CD4-positive, alpha-beta T cell treated with Interleukin-6 at 100 ng/mL for 8 hours (primary cell): ENCODE results near the gene GALC.

ENCODE experiments used
- DNase-seq: peaks from one replicate; pipeline ENCODE4 v3.0.0-alpha.2; 2020; ENCODE audit warnings: mixed read lengths, low spot score

GALC gene

DNA sequence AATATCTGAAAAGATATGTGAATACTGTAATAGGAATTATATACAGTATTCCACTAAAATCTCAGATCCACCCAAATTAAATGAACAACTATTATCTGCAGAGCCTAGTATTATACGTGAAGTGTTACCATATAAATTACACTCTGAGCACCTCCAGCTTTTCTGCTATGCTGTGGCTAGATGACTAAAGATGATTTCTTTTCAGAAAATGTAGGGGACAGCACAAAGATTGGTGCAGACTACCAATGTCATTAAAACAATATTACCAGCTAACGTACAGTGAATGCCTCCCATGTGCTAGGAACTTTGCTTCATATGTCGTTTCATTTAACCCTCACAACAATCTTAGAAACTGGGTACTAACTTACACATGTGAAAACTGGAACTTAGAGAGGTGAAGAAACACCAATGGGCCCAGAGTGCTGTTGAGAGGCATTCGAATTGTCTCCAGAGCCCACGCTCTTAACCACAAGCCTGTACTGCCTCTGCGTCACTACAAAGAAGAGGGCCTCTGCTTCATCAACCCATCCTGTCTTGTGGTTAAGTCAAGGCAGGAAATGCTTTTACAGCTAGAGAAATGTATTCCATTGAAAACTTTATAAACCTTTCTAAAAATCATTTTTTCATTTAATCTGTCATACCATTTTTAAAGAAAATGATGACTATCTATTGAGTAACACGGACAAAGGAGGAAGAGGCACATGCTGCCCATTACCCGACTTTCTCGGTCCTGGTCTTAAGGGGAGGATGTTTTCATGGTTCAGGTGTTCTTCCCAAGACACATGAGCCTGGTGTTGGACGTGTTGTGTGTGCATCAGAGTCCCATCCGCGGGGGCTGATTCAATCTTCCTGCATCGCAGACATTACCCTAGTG lies 13.2 kb upstream of the GALC start:
- peak; percentile 81 for DNase-seq

DNA sequence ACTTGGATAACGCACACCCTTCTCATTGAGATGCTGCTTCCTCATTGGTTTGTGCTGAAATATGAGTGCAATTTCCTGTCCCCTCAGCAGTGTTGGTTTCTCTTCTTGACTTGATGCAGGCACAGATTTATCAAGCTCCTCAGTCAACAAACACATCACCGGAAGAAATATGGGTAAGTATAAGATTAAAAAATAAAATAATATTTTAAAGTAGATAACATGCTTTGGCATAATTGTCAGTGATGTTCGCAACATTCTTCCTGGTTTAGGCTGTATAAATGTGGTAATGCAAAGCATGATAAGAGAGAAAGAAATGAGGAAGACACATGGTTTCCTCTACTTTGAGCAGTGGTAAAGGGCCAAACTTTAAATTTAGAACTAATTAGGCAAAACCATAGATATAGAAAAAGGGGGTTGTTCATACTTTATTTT lies 12.1 kb upstream of the GALC start, which contains the start of gene GPR65:
TSS of gene GPR65 (plus strand) at position 86 of the 432 bp plus-strand sequence. CDS start 5,713 bp downstream, outside the sequence.
- DNase-seq = peak; percentile 70

DNA sequence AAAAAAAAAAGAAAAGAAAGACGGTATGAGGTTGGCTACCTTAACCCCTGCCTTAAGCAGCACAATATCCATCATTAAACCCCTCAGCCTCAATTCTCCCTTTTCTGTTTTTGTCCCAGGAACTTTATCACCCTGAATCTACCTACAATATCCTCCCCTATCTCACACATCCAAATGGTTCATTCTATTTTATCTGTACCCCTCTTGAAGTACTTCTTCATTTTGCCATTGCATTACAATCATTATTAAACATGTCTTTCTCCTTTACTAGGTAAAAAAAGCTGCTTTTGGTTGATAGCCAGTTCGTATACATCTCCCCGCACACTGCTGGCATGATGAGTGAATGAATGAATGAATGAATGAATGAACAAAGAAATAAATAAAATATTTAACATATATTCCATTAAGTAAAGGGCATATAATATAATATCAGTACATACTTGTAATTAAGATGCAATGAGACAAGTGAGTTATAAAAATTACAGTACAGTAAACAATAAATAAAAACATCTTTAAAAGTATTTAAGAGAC lies 11.6 kb upstream of the GALC start:
- no peak for DNase-seq

DNA sequence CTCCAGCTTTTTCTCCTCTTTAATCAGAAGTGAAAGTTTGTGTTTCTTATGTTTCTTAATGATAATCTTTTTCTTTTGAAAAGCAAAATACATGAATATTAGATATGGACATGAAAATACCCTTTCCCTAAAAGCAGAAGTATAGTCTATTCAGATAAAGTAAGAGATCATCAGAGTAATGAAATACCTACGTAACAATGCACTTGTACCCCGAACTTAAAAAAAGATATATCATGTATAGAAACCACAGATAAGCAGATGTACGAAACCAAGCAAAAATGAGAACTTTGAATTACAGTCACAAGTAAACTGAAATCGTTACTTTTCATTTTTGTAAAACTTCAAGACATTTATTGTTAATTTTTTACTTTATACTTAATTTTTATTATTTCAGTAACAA lies 10.4 kb upstream of the GALC start:
- no peak for DNase-seq

DNA sequence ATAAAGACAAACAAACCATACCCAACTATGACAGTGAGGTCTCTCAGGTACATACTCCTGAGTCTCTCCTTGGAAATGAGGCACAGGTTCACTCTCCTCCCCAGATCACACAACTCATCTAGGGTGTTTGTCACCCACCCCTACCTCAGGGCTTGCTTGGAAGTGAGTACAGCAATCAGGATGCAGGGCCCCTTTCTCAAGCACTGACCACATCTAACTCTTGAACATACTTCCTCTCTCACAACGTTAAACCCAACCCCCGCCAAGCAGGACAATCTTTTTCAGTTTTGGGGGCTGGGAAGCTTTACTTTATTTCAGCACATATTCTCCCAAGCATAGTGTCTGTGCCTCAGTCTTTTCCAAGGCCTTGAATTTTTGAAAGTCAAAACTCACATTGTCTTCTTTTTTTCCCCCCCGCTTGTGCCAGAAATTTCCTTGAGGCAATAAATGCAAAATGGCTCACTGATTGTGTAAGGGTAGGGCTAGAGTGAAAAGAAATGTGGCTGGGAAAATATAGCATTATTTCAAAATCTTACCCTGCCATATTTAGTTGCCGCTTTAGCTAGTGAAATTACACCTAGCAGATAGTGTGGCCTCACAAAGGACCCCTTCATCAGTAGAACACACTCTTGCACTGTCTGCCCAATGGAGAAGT lies 9.6 kb upstream of the GALC start:
- no peak for DNase-seq

DNA sequence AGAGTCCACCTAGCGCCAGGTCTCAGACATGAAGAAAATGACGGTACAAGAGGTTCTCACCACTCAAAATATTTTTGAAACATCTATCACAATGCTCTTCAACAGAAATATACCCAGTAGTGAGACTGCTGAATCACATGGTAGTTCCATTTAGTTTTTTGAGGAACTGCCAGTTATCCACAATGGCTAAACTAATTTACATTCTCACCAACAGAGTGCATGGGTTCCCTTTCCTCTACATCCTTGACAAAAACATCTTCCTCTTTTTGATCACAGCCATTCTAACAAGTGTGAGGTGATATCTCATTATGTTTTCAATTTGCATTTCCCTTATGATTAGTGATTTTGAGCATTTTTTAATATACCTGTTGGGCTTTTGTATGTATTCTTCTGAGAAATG lies 6.3 kb upstream of the GALC start:
- no peak for DNase-seq

DNA sequence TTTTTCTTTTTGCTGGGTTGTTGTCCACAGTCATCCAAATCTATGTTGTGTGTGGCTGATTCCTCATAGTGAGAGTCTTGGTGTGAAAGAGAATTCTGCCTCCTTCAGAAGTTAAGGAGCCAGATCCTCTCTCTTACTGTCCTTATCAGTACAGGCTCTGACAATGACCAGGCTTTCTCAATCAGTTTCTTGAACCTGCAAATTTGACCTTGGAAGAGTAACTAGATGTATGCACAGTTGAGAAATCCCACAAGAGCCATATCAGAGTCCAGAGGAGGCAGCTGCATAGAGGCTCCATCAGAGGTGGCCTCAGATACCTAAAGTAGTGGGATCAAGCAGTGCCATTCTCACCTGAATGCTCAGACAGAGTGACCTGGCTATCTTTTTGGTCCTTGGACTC lies 5.5 kb upstream of the GALC start:
- DNase-seq = no peak

DNA sequence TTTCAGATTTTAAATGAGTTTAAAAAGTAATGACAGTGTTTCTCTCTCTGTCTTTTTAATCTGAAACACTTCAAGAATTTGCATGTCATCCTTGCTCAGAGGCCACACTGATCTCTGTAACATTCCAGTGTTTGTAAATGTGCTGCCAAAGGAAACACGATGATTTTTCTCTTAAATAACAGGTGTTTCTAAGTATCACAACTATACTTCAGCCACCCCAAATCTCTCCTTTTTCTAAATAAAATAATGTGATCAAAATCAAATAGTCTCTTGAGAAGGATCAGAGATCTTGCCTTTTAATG lies 3.3 kb upstream of the GALC start:
- DNase-seq = no peak

DNA sequence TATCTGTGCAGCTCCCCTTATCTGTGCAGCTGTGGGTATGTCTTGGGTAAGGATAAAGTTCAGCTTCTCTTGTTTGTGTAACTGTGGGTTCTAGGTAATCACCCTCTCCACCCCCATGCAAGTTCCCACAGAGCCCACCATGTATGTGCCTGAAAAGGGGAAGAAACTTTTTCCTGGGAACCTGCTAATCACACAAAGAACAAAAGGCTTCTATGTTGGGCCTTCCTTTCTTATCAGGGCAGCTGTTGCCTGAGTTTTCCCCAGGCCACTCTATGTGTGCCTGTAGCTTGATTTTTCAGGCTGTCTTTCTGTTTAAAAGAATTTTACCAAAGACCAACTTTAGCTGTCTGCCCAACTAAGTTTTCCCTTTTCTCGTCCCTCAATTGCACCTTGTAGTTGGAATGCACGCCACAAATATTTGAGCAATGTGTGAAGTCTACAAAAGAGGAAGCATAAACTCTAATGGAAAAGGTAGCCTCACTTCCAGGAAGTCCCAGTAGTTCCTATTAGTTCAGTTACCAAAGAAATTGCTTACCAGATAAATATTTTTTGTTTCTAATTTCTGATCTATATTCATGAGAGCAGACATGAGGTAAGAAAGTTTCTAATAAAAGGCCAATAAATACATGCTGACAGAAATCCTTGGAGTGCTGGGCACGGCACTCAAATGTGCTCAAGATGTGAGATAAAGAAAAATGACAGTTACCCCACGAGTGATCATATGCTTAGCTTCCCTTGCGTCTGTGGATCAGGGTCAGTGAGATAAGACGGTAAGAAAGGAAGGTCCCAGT lies 2.7 kb upstream of the GALC start:
- no peak for DNase-seq

DNA sequence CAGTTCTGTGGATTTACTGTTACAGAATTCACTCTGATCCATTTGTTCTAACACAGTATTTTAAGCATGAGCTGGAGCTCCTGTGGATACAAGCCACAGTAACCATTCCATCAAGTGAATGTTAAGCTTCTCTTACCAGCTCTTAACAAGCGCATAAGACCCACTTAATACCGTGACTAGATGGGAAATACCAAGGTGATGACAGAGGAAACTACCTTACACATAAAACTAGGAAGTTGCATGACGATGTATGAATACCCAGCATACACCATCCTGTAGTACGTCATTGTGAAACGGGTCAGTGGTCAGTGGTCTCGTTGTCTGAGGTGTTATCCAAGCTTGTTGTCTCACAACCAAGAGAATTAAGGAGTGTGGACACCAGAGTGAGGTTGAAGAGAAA lies 2.0 kb upstream of the GALC start:
- peak; percentile 19 for DNase-seq

DNA sequence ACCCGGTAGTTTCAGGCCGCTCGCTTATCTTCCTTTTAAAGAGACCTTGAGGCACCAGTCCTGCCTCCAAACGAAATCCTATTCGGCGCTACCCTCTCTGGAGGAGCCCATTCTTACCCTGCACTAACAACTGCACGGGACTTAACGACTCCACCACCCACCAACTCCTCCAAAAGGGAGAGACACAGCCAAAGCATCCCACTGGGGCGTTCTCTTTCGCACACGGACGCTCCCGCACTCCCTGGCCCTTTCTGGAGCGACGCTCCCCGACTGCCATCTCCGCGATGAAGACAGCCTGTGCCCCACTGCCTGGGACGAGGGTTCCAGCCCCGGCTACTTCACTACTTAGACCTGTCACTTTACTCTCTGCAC lies 650 bp downstream of the GALC start:
- no peak for DNase-seq

DNA sequence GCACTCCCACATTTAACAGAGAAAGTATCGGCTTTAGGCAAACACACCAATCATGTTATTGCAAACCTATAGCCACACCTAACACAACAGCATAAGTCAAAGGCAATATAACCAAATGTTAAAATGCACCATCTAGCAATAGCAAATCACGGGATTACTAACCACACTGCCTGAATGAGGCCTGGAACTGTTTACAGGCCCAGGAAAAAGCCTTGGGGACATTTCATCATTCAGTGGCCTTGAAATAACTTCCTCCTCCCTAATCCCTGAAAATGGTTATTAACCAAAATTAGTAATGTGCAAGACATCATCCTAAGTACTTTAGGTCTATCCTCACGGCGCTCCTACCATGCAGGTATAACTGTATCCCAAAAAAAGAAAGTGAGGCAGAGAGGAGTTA lies 2.3 kb downstream of the GALC start:
- no peak for DNase-seq

DNA sequence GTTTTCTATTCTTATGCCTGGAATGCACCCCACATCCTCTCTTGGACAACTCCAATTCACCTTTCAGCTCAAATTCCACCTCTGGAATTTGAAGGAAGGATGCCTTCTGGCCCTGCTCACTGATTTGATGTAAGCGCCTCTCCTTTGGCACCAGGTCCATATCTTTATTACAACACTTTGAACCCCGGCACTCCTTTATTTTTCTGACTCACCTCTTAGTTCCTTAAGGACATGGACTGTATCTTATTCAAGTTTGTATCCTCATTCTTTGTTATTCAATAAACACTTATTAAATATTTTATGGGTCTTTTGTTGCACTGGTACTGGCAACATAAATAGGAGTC lies 3.1 kb downstream of the GALC start:
- DNase-seq = no peak

DNA sequence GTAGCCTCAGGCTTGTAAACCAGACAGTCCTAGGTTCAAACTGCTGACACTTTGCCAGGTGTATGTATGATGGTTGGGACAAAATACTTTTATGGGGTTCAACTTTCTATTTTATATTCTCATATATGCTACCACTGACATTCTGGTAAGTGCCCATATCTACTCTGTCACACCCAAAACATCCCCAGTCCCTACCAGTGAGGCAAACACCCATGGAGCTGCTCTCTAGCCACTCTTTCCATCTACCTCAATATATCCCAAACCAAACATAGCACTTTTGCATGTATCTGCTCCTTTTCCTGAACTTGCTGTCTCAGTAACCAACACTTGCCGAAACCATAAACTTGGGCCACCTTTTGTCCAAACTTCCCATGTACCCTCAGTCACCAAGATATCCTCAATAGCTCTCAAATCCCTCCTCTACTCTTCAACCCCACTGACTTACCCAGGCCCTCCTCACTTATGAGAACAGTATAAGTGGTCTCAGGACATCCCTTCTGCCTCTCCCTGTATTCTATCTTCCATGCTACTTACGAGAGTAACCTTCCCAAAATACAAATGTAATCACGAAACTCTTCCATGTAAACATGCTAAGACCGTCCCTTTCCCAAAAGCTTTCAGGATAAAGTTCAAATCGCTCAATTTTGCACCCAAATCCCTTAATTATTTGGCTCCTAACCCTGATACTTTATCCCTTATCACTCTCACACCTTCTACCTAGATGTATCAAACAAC lies 3.6 kb downstream of the GALC start:
- DNase-seq = no peak

DNA sequence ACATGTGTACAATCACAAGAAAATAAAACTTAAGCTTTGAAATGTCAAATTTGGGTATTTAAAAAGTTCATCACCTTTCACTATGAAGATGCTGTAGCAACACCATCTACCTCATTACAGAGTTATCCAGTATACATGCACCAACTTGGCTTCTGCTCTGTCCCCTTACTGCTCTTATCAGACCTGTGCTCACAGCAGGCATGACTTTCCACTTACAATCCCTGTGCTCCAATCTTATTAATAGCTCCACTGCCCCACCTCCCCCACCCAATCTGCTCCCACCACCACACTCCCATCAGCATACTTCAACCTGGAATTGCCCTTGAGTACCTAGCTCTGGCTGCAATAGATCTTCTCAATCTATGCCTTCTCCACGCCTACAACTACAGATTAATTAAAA lies 13.3 kb downstream of the GALC start:
- DNase-seq = no peak

DNA sequence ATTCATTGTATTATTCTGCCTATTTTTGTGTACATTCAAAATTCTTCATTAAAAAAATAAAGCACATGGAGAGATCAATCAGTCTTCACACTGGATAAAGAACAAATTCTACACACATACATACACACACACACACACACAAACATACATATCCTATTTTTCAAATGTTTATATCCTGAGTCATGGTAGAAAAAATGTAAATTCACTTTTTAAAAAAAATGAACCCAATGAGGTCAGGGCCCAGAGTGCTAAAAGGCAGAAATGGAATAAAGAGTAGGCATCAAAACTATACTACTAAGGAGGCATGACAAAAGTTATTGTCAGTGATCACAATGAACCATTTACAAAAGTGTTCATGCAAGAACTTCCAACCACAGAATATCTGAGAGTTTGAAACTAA lies 17.3 kb downstream of the GALC start:
- DNase-seq = no peak

DNA sequence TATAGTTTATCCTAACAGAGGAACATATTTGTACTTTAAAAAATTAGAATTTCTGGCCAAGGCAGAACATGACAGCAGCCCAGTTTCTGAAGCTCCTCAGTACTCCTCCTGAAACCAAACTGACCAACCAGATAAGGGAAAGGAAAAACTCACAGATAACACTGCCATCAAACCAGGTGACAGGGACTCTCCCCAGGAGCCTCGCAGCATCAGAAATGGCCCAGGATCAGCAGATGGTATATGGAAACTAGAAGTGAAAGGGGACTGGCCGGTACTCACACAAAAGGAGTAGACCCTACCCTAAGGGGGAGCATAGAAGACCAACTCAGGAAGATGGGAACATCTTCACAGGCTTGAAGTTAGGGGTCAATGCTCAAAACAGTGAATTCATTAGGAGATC lies 22.0 kb downstream of the GALC start:
- no peak for DNase-seq

DNA sequence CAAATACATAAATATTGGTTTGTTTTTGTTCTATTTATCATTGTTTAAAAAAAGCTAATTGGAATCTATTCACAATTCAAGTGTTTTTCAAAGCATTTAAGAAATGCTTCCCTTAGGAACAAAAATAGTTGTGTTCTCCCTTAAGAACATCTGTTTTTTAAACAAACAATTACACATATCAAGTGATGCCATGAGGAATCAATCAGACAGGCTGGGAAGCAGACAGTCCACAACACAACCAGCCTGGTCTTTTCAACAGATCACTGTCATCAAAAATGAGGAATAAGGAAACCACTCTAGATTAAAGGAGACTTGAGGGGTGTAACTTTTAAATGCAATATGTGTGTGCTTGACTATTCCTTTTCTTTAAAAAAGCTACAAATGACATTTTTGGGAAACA lies 25.5 kb downstream of the GALC start:
- no peak for DNase-seq

DNA sequence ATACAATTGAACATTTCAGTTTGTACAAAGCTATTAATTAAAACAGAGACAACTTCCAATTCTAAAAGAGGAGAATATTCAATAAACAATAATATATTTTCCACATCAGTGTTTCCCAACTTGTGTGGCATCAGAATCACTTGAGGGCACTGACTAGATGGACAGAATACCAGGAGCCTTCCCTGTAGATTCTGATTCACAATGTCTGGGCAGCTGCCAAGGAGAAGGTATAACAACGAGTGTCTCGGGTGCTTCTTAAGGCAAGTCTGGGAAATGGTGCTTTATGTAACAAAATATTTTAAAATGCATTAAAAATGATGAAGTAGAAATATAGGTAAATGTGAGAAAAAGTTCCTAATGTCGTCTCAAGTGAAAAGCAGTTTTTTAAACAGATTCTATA lies 26.2 kb downstream of the GALC start:
- DNase-seq = no peak

DNA sequence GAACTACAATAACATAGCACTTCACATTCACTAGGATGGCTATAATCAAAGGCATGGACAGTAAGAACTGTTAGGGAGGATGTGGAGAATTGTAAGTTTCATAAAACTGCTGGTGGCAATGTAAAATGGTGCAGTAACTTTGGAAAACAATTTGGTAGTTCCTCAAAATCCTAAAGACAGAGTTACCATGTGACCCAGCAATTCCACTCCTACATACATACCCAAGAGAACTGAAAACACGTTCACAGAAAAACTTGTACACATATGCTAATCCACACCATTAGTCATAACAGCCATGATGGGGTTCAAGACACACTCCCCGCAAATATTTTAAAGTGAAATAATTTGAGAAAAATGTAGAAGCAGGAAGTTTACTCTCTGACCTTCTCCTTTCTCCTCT lies 31.7 kb downstream of the GALC start:
- DNase-seq = no peak

DNA sequence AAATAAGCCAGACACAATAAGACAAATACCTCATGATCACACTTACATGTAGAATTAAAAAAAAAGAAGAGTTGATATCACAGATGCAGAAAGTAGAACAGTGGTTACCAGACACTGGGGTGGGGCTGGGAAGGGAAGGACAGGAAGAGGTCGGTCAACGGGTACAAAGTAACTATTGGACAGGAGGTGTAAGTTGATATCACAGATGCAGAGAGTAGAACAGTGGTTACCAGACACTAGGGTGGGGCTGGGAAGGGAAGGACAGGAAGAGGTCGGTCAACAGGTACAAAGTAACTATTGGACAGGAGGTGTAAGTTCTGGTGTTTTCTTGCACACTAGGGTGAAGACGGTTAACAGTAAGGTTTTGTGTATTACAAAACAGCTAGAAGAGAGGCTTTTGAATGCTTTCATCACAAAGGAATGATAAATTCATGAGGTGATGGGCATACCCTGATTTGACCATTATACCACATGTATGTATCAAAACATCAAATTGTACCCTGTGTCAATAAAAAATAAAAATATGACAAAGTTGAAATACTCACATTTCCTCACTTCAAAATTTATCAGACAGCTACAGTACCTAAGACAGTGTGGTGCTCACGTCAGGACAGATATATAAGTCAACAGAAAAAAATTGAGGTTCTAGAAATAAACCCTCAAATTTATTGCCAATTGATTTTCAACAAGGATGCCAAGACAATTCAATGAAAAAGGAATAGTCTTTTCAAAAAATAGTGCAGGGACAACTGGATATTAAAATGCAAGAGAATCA lies 32.8 kb downstream of the GALC start:
- peak; percentile 29 for DNase-seq
